Measurements from ENCODE around the gene PNPLA7.

- no peak for TF ChIP-seq CTCF (IDR thresholded peaks at IDR 0.05)
- no peak for TF ChIP-seq POLR2A (IDR thresholded peaks at IDR 0.05)
Measured at GRCh38 chr9:137453643-137454081, 96.5 kb downstream of the PNPLA7 start.
